T-helper 22 cell (primary cell): ENCODE results near the gene ST6GALNAC5.

Source experiments
- DNase-seq: peaks from one replicate; pipeline ENCODE4 v3.0.0-alpha.2; 2020; ENCODE audit warnings: low read depth

ST6GALNAC5 gene

GRCh38 chr1:77048615-77049005 is 181.3 kb downstream of the ST6GALNAC5 start:
- DNase-seq: no peak

GRCh38 chr1:77051425-77051824 is 184.1 kb downstream of the ST6GALNAC5 start:
- DNase-seq: no peak

- DNase-seq: no peak
Observed at GRCh38 chr1:77056525-77056924, 189.2 kb downstream of the ST6GALNAC5 start.

GRCh38 chr1:77057994-77058585 is 190.8 kb downstream of the ST6GALNAC5 start:
- DNase-seq: no peak

GRCh38 chr1:77060000-77060399 is 192.7 kb downstream of the ST6GALNAC5 start:
- DNase-seq: no peak

- DNase-seq: no peak
Observed at GRCh38 chr1:77061162-77061561, 193.9 kb downstream of the ST6GALNAC5 start.

- no peak for DNase-seq
Observed at GRCh38 chr1:77063118-77063517, 195.8 kb downstream of the ST6GALNAC5 start.

GRCh38 chr1:77064246-77064645 is 197.0 kb downstream of the ST6GALNAC5 start:
- DNase-seq: no peak

GRCh38 chr1:77065693-77066342 is 198.5 kb downstream of the ST6GALNAC5 start:
- no peak for DNase-seq

GRCh38 chr1:77068013-77068412 is 200.7 kb downstream of the ST6GALNAC5 start:
- DNase-seq: no peak

GRCh38 chr1:77076759-77077158 is 209.5 kb downstream of the ST6GALNAC5 start:
- DNase-seq: no peak

GRCh38 chr1:77081834-77082233 is 214.6 kb downstream of the ST6GALNAC5 start:
- DNase-seq: no peak

- DNase-seq: no peak
Observed at GRCh38 chr1:77084457-77084856, 217.2 kb downstream of the ST6GALNAC5 start.

- DNase-seq: no peak
Observed at GRCh38 chr1:77085109-77085508, 217.8 kb downstream of the ST6GALNAC5 start.

GRCh38 chr1:77089756-77090155 is 222.5 kb downstream of the ST6GALNAC5 start:
- no peak for DNase-seq

GRCh38 chr1:77095236-77095635 is 228.0 kb downstream of the ST6GALNAC5 start:
- DNase-seq: no peak

GRCh38 chr1:77096496-77097255 is 229.4 kb downstream of the ST6GALNAC5 start:
- no peak for DNase-seq

GRCh38 chr1:77100875-77101274 is 233.6 kb downstream of the ST6GALNAC5 start:
- DNase-seq: no peak

GRCh38 chr1:77103486-77103885 is 236.2 kb downstream of the ST6GALNAC5 start:
- DNase-seq: no peak

- DNase-seq: no peak
Observed at GRCh38 chr1:77104672-77105071, 237.4 kb downstream of the ST6GALNAC5 start.
